WI38 (cell line): ENCODE results near the gene CCDC201.

Experiments
- H3K4me3 ChIP-seq: 2 replicates; pipeline ENCODE4 v1.5.1; 2011; ENCODE audit warnings: low read depth, mild to moderate bottlenecking, control low read depth, low read length
- CTCF ChIP-seq: IDR thresholded peaks from 2 replicates; pipeline ENCODE4 v1.5.1; 2012; ENCODE audit warnings: low read depth, mild to moderate bottlenecking, control low read depth, low read length

The CCDC201 gene

GRCh38 chr7:45918556-45918955, 45.7 kb upstream of the CCDC201 start:
- peak overlapping the region; percentile 73 for H3K4me3 ChIP-seq
- no peak for TF ChIP-seq CTCF

DNA sequence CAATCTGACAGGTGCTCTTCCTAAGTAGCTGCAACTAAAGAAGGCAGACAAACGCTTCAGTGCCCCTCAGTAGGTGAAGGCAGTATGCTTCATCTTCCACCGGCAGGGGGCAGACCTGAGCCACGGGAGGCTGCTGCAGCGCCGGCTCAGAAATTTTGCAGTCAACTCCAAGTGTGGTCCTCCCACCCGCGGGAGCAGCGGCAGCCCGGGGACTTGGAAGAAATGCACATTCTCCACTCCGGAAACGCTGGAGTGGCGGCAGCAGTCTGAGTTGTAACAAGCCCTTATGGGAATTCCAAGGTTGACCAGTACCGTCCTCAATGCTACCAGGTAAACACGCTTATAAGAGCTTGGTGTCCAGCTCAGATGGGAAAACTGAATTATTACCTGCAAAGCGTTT, 44.8 kb upstream of the CCDC201 start:
- H3K4me3 ChIP-seq: peak overlapping the region; percentile 73

DNA sequence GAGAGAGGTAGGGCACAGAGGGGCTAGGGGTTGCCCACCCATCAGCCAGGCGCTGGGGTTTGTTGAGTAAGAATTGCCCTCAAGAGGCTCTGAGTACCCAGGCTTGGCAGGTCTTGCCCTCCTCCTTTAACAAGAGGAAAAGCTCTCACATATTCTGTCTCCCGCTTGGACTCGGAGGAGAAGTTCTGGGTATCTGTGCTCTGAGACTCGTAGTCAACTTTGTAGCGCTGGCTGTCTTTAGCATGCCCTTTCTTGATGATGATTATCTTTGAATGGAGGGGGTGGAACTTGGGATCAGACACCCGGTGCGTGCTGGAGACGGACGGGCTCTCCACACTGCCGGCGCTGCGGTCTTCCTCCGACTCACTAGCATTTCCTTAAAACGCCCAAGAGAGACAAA, 44.2 kb upstream of the CCDC201 start:
- TF ChIP-seq CTCF: no peak
- H3K4me3 ChIP-seq: no peak overlapping the region

More for the DNA sequence above, 44.8 kb upstream of the CCDC201 start:
- peak; percentile 91 for TF ChIP-seq CTCF

- TF ChIP-seq CTCF: no peak
- no peak overlapping the region for H3K4me3 ChIP-seq
Measured at GRCh38 chr7:45915606-45916005, 42.7 kb upstream of the CCDC201 start.

DNA sequence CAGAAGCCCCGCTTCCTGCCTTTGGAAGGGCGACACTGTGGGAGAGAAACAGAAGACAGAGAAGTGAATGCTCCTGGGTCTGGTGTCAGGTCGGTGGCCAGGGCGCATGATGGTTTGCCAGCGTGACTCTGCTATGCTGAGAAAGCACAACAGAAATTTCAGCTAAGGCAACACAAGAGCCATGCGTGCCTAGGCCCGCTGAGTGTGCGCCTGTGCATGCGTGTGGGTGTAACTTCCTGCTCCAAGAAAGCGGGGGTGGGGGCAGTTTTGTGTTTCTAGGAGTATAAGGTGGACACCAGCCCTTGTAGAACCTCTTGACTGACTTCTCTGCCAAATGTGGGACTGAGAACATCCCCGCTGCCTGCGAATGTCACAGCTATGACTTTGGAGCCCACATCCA, 42.0 kb upstream of the CCDC201 start:
- no peak overlapping the region for H3K4me3 ChIP-seq
- TF ChIP-seq CTCF: no peak

GRCh38 chr7:45912972-45913371, 40.1 kb upstream of the CCDC201 start:
- H3K4me3 ChIP-seq: no peak overlapping the region
- TF ChIP-seq CTCF: no peak

DNA sequence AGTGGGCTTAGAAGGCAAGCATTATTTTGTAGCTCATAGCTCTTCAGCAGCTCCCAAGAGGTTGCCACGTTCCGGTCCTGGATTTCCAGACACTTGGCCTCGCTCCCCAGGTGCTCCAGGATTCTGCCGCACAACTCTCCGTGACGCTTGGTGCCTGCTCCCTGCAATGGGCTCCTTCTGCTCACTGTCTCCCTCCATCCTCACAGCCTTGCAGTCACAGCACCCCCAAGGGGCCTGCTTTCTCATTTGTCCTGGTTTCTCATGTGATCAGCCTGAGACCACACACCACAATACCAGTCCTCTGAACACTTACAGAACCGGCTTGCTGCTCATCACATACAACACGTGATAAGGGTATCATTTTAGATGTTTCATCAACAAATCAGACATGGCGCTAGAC, 38.4 kb upstream of the CCDC201 start:
- no peak for TF ChIP-seq CTCF
- no peak overlapping the region for H3K4me3 ChIP-seq
